ENCODE data around the gene PAFAH1B1. TPM values are rescaled to one million over a fixed set of nuclear protein-coding genes. Genes with fewer than 3 reads are reported as not detected.
A peak's percentile ranks its signal among the peaks of the same experiment; 100 is the strongest.

PAFAH1B1 gene
- total RNA-seq, 2 experiments from 2014 or later, result 120 to 123 TPM

GRCh38 chr17:2582493-2582892 is 11.0 kb upstream of the PAFAH1B1 start:
- Histone ChIP-seq H3K27ac (ENCODE audit: low read depth in 1 of 2, low read length in 2 of 2) (no peak overlapping the region), H3K36me3 (ENCODE audit: insufficient read depth, low read length) (no peaks in the 10 kb centered on the region), H3K9me3 (ENCODE audit: control insufficient read depth in 1 of 2, insufficient read depth in 1 of 2, low read length in 2 of 2) (no peaks in the 10 kb centered on the region), H3K4me1 (ENCODE audit: insufficient read depth, low read length) (no peaks in the 10 kb centered on the region), H3K4me3 (ENCODE audit: low read length) (no peak overlapping the region), H3K27me3 (ENCODE audit: control insufficient read depth in 1 of 2, insufficient read depth in 2 of 2, low read length in 2 of 2) (no peaks in the 10 kb centered on the region)
- DNase-seq, result no peak
- POLR2A ChIA-PET, result no interaction called here
- TF ChIP-seq CTCF (IDR thresholded peaks at IDR 0.05), result no peak
- Mint-ChIP-seq H3K4me1 (ENCODE audit: low read depth) (no peaks in the 10 kb centered on the region), H3K27me3 (no peaks in the 10 kb centered on the region), H3K4me3 (no peak overlapping the region), H3K9me3 (no peaks in the 10 kb centered on the region), H3K27ac (no peak overlapping the region), H3K36me3 (ENCODE audit: low read depth) (no peaks in the 10 kb centered on the region)
- CTCF ChIA-PET, result no interaction called here
- intact Hi-C loops (cut with DNase I, micrococcal nuclease), result no loop called here
- ATAC-seq (ENCODE audit: poor library complexity), result no peak

- no peaks in the 10 kb centered on the region for H3K36me3 ChIP-seq (ENCODE audit: insufficient read depth, low read length)
- no peak for DNase-seq
- H3K4me1 Mint-ChIP-seq (ENCODE audit: low read depth), result peaks cover 20% of the 10 kb centered on the region
- H3K4me3 ChIP-seq (ENCODE audit: low read length), result no peak overlapping the region
- H3K36me3 Mint-ChIP-seq (ENCODE audit: low read depth), result peaks cover 13% of the 10 kb centered on the region
- peaks cover 12% of the 10 kb centered on the region for H3K4me1 ChIP-seq (ENCODE audit: insufficient read depth, low read length)
- no peak overlapping the region for H3K27ac Mint-ChIP-seq
- ATAC-seq (ENCODE audit: poor library complexity), result no peak
- H3K9me3 Mint-ChIP-seq, result no peaks in the 10 kb centered on the region
- H3K4me3 Mint-ChIP-seq, result peak overlapping the region; percentile 30
- H3K27ac ChIP-seq (ENCODE audit: low read depth in 1 of 2, low read length in 2 of 2), result no peak overlapping the region
- no peak for TF ChIP-seq CTCF (IDR thresholded peaks at IDR 0.05)
- H3K27me3 Mint-ChIP-seq, result no peaks in the 10 kb centered on the region
- ChIA-PET CTCF (no interaction called here), POLR2A (no interaction called here)
- intact Hi-C loops (cut with DNase I, micrococcal nuclease), result loop anchor here (5.0 to 10.0 kb wide), 5 partner anchors 36 to 244 kb away; partner anchors contain the start of gene METTL16 (in 1 of the 2)
- no peaks in the 10 kb centered on the region for H3K27me3 ChIP-seq (ENCODE audit: control insufficient read depth in 1 of 2, insufficient read depth in 2 of 2, low read length in 2 of 2)
- H3K9me3 ChIP-seq (ENCODE audit: control insufficient read depth in 1 of 2, insufficient read depth in 1 of 2, low read length in 2 of 2), result no peaks in the 10 kb centered on the region
Measured at GRCh38 chr17:2591040-2591640, 2.3 kb upstream of the PAFAH1B1 start.

GRCh38 chr17:2593821-2594721 is 617 bp downstream of the PAFAH1B1 start:
- H3K9me3 ChIP-seq (ENCODE audit: control insufficient read depth in 1 of 2, insufficient read depth in 1 of 2, low read length in 2 of 2), result no peaks in the 10 kb centered on the region
- POLR2A ChIA-PET, result interaction anchor here (0.7 to 4.1 kb wide), 14 partner anchors 10 to 221 kb away, joined by 3 to 46 read pairs (median 5); partner anchors contain the start of genes METTL16 and MNT
- no peaks in the 10 kb centered on the region for H3K36me3 ChIP-seq (ENCODE audit: insufficient read depth, low read length)
- H3K27ac ChIP-seq (ENCODE audit: low read depth in 1 of 2, low read length in 2 of 2), result peak overlapping the region; percentile 95
- CTCF ChIA-PET, result interaction anchor here (0.6 to 1.3 kb wide), 3 partner anchors 9 to 82 kb away, joined by 3 read pairs; no protein-coding TSS in a partner anchor
- peak overlapping the region; percentile 65 for H3K4me3 ChIP-seq (ENCODE audit: low read length)
- Mint-ChIP-seq H3K4me3 (peak overlapping the region; percentile 99), H3K27ac (peak overlapping the region; percentile 87), H3K27me3 (no peaks in the 10 kb centered on the region), H3K9me3 (no peaks in the 10 kb centered on the region), H3K4me1 (ENCODE audit: low read depth) (peaks cover 47% of the 10 kb centered on the region), H3K36me3 (ENCODE audit: low read depth) (peaks cover 20% of the 10 kb centered on the region)
- ATAC-seq (ENCODE audit: poor library complexity) (peak; percentile 63), DNase-seq (peak; percentile 70 to 90 (median 82))
- no peaks in the 10 kb centered on the region for H3K27me3 ChIP-seq (ENCODE audit: control insufficient read depth in 1 of 2, insufficient read depth in 2 of 2, low read length in 2 of 2)
- no peak for TF ChIP-seq CTCF (IDR thresholded peaks at IDR 0.05)
- intact Hi-C loops (cut with DNase I, micrococcal nuclease), result loop anchor here (1.0 to 10.0 kb wide), 10 partner anchors 33 to 241 kb away; partner anchors contain the start of genes METTL16 (in 2 of the 2) and CLUH (in 1 of the 2)
- peaks cover 26% of the 10 kb centered on the region for H3K4me1 ChIP-seq (ENCODE audit: insufficient read depth, low read length)
